Transverse colon (tissue), 3 donors: ENCODE measurements around the gene GPR21.

Experiments used
- EP300 ChIP-seq: sonication (generic); formaldehyde crosslinking; IDR thresholded peaks from one replicate; pipeline ENCODE4 v1.6.1; 2017; ENCODE audit warnings: antibody characterized with exemption, low read depth
- POLR2A ChIP-seq: fragments of 450-650 bp; IDR thresholded peaks from one replicate; pipeline ENCODE4 v1.6.1; 2016; ENCODE audit warnings: antibody characterized with exemption, mild to moderate bottlenecking, moderate library complexity
- TF ChIP-seq, protein P1 (sequence below), 5 experiments: fragments of 200-600 bp in 3 of 5; fragments of 450-650 bp in 2 of 5; sonication (generic) in 3 of 5; IDR thresholded peaks; 1 replicate in 2 of 5; 2 replicates in 3 of 5; pipeline ENCODE4 v1.5.1; 2016 to 2017; ENCODE audit warnings: antibody characterized with exemption in 5 of 5, inconsistent platforms in 3 of 5, mild to moderate bottlenecking in 2 of 5, moderate library complexity in 1 of 5

- TF ChIP-seq, protein P1, sequence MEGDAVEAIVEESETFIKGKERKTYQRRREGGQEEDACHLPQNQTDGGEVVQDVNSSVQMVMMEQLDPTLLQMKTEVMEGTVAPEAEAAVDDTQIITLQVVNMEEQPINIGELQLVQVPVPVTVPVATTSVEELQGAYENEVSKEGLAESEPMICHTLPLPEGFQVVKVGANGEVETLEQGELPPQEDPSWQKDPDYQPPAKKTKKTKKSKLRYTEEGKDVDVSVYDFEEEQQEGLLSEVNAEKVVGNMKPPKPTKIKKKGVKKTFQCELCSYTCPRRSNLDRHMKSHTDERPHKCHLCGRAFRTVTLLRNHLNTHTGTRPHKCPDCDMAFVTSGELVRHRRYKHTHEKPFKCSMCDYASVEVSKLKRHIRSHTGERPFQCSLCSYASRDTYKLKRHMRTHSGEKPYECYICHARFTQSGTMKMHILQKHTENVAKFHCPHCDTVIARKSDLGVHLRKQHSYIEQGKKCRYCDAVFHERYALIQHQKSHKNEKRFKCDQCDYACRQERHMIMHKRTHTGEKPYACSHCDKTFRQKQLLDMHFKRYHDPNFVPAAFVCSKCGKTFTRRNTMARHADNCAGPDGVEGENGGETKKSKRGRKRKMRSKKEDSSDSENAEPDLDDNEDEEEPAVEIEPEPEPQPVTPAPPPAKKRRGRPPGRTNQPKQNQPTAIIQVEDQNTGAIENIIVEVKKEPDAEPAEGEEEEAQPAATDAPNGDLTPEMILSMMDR (IDR thresholded peaks at IDR 0.05) = no peak
- TF ChIP-seq POLR2A = no peak
- no peak for TF ChIP-seq EP300
Measured at GRCh38 chr9:123083680-123084079, 50.2 kb downstream of the GPR21 start.
